Measurements from ENCODE around the gene POMT2. TPM values are rescaled to one million over a fixed set of nuclear protein-coding genes. Genes with fewer than 3 reads are reported as not detected.
A peak's percentile ranks its signal among the peaks of the same experiment; 100 is the strongest.

POMT2 gene
- polyA plus RNA-seq, 1 donor from 2014 or later: 2.3 TPM

- H3K27me3 Mint-ChIP-seq: no peaks in the 10 kb centered on the region
- peaks cover 9 to 15% (median 10%) of the 10 kb centered on the region in 3 donors for H3K4me1 Mint-ChIP-seq
These were observed 4.5 kb downstream of the POMT2 start for GRCh38 chr14:77316195-77316505.

DNA sequence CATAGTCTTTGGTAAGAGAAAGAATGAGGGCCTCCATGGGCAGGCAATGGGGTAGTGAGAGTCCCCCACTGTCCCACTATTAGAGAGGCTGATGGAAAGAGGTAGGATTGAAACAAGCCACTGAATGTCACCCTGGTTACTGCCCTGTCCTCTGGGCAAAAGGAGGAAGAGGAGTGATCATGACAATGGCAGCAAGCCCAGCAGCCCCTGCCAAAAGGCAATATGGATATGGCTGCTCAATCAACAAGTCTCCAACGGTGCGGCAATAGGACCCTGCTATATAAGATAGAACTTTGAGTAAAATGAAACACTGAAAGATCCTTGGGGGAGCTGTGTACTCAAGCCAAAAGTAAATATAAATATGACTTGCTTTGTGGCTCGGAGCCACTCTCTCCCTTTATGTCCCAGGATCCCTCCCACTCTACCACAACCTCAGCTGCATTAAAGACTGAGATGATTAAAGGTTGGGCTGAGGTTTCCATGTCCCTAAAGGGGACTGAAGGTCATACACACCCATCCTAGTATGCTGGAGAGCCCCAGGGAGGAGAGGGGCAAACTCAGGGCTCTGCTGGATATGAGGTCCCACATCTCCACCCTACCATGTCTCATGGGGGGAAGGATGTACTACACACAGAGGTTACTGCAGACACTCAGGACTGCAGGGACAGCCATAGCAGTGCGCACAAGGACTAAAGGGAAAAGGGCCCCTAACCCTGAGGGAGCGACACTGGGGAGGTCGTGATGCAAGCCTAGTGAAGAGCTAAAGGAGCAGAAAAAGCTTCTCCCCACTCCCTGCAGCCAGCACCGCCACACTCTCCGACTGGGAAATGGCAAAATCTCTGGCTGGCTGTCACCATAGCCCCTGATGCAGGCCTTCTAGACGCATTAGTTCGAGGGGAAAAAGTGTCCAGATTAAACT is 5.9 kb downstream of the POMT2 start:
- no peaks in the 10 kb centered on the region for H3K36me3 Mint-ChIP-seq
- no peaks in the 10 kb centered on the region for H3K27me3 Mint-ChIP-seq
- no peak overlapping the region for H3K27ac Mint-ChIP-seq
- H3K9me3 Mint-ChIP-seq: no peaks in the 10 kb centered on the region
- peak overlapping the region in 1 of 4 donors; percentile 53 for H3K4me3 Mint-ChIP-seq
- peaks cover 5 to 9% (median 6%) of the 10 kb centered on the region in 3 donors for H3K4me1 Mint-ChIP-seq

More at GRCh38 chr14:77316195-77316505, 4.5 kb downstream of the POMT2 start:
- no peaks in the 10 kb centered on the region for H3K9me3 Mint-ChIP-seq
- peak overlapping the region in 1 of 4 donors; percentile 63 for H3K4me3 Mint-ChIP-seq
- H3K36me3 Mint-ChIP-seq: no peaks in the 10 kb centered on the region
- peak overlapping the region in 1 of 3 donors; percentile 77 for H3K27ac Mint-ChIP-seq

DNA sequence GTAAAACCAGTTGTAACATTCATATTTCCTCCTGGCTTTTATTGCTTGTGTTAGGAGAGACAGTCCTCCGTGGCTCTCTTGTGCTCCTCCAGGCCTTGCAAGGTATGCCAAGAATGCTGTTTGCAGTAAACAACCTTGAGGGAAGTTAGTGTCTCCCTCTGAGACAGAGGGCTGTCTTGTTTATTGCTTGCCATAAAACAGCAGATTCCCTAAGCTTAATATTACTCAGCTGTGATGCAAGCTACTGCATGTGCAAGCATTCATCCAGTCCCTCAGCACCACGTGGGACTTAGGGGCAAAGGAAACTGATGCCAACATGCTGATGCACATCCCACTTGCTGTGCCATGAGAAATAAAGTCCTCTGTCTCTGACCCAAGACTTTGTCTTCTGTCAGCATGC is 6.6 kb downstream of the POMT2 start:
- Mint-ChIP-seq H3K4me3 (no peak overlapping the region), H3K27ac (no peak overlapping the region), H3K9me3 (no peaks in the 10 kb centered on the region), H3K36me3 (peaks cover 2% of the 10 kb centered on the region), H3K27me3 (no peaks in the 10 kb centered on the region), H3K4me1 (peaks cover 6 to 9% (median 6%) of the 10 kb centered on the region in 3 donors)

DNA sequence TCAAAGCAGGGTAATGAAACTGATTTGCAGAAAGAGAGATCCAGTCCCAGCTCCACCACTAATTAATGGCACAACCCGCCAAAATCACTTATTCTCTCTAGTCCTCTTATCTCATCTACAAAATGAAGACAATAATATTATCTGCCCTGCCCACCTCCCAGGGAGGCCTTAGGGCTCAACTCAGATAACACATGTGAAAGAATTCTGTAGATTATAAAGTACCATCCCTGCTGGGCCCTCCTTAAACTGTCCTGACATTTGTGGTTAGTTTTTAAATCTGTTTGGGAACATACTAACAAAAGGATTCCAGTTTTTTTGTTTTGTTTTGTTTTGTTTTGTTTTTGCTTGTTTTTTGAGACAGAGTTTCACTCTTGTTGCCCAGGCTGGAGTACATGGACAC is 7.3 kb downstream of the POMT2 start:
- H3K27me3 Mint-ChIP-seq: no peaks in the 10 kb centered on the region
- peaks cover 2% of the 10 kb centered on the region for H3K36me3 Mint-ChIP-seq
- H3K9me3 Mint-ChIP-seq: no peaks in the 10 kb centered on the region
- H3K27ac Mint-ChIP-seq: no peak overlapping the region
- no peak overlapping the region for H3K4me3 Mint-ChIP-seq
- peaks cover 8 to 9% (median 9%) of the 10 kb centered on the region in 3 donors for H3K4me1 Mint-ChIP-seq

- H3K27me3 Mint-ChIP-seq: no peaks in the 10 kb centered on the region
- peaks cover 2% of the 10 kb centered on the region for H3K36me3 Mint-ChIP-seq
- no peaks in the 10 kb centered on the region for H3K9me3 Mint-ChIP-seq
- H3K4me3 Mint-ChIP-seq: no peak overlapping the region
- H3K4me1 Mint-ChIP-seq: peaks cover 6 to 13% (median 8%) of the 10 kb centered on the region in 3 donors
- no peak overlapping the region for H3K27ac Mint-ChIP-seq
These were observed 9.5 kb downstream of the POMT2 start for GRCh38 chr14:77311217-77311616.

DNA sequence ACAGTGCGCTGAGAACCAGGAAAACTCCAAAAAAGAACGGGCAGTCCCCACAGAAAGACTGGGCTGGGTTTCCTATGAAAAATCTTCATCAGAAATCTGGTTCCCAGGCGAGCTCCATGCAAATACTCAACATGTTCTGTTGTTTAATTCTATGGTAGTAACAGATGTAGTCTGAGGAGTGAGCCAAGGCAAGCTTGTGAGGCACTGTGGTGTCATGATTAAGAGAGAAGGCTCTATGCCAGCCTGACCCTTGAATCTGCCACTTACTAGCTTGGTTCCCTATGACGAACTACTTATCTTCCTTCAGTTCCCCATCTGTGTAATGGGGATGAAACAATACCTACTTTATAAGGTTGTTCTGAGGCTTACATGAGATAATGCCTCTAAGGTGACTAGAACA is 10.7 kb downstream of the POMT2 start:
- no peak overlapping the region for H3K27ac Mint-ChIP-seq

GRCh38 chr14:77309131-77309530 is 11.6 kb downstream of the POMT2 start:
- peak overlapping the region in 1 of 3 donors; percentile 26 for H3K27ac Mint-ChIP-seq
- H3K27me3 Mint-ChIP-seq: no peaks in the 10 kb centered on the region
- H3K36me3 Mint-ChIP-seq: peaks cover 2% of the 10 kb centered on the region
- peaks cover 2 to 9% (median 6%) of the 10 kb centered on the region in 3 donors for H3K4me1 Mint-ChIP-seq
- H3K4me3 Mint-ChIP-seq: peak overlapping the region in 2 of 4 donors; percentile 56 to 85
- H3K9me3 Mint-ChIP-seq: no peaks in the 10 kb centered on the region

More for the DNA sequence above, 10.7 kb downstream of the POMT2 start:
- H3K27me3 Mint-ChIP-seq: no peaks in the 10 kb centered on the region
- peaks cover 2% of the 10 kb centered on the region for H3K36me3 Mint-ChIP-seq
- H3K4me3 Mint-ChIP-seq: no peak overlapping the region
- H3K4me1 Mint-ChIP-seq: peaks cover 2 to 9% (median 6%) of the 10 kb centered on the region in 3 donors
- no peaks in the 10 kb centered on the region for H3K9me3 Mint-ChIP-seq

DNA sequence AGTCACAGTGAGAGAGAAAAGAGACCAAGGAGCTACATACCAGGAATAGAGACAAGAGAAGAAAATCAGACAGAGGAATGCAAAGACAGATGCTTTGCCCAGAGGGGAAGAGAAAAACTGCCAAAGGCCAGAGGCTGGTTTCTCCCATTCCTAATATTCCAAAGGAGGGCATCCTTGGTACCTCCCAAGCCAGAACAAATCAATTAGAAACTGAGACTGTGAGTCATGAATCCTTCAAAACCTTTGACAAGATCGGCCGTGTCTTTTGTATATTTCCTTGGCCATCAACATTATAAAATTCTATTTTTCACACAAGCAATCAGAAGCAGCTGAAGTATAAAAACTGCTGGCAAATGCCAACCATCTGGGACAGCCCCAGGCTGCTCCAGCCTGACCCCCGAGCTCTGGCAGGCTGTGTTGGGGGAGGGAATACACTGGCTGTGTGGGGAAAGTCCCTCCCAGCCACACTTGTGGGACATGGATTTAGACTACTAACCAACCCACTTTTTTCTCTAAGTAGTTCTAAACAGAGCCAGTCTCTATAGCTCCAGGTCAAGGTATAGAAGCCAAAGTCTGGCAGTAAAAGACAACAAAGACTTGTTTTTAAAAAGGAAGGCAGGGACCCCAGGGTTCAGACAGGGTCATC is 13.7 kb downstream of the POMT2 start:
- Mint-ChIP-seq H3K27ac (no peak overlapping the region), H3K36me3 (peaks cover 2% of the 10 kb centered on the region), H3K4me3 (peak overlapping the region in 1 of 4 donors; percentile 56), H3K4me1 (peaks cover 2 to 6% (median 4%) of the 10 kb centered on the region in 3 donors), H3K27me3 (no peaks in the 10 kb centered on the region), H3K9me3 (no peaks in the 10 kb centered on the region)

DNA sequence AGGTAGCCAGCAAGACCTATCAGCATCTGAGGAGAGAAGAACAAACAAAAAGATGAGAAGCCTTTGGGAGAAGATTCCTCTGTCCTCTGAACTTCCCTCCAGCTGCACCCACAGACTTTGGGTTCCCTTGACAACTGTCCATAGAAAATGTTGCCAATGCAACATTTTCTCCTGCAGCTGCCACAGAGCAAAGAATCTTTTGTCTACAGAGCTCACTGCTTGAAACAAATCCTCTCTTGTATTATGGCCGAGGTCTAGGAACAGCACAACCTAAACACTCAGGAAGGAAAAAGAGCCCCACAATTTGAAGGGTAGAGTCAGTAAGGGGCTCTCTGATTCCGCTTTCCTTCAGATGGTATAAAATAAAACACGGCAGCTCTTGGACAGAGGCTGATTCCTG is 14.3 kb downstream of the POMT2 start:
- H3K4me1 Mint-ChIP-seq: peaks cover 2 to 6% (median 4%) of the 10 kb centered on the region in 3 donors
- no peak overlapping the region for H3K27ac Mint-ChIP-seq
- H3K9me3 Mint-ChIP-seq: no peaks in the 10 kb centered on the region
- H3K36me3 Mint-ChIP-seq: peaks cover 2% of the 10 kb centered on the region
- no peak overlapping the region for H3K4me3 Mint-ChIP-seq
- H3K27me3 Mint-ChIP-seq: no peaks in the 10 kb centered on the region

- no peaks in the 10 kb centered on the region for H3K9me3 Mint-ChIP-seq
These were observed 15.0 kb downstream of the POMT2 start for GRCh38 chr14:77305696-77306095.

GRCh38 chr14:77303417-77304156 is 17.1 kb downstream of the POMT2 start:
- Mint-ChIP-seq H3K9me3 (no peaks in the 10 kb centered on the region), H3K27ac (peak overlapping the region in 1 of 3 donors; percentile 29), H3K4me1 (peaks cover 0 to 4% (median 2%) of the 10 kb centered on the region in 3 donors), H3K36me3 (peaks cover 3% of the 10 kb centered on the region), H3K4me3 (no peak overlapping the region), H3K27me3 (no peaks in the 10 kb centered on the region)

More at GRCh38 chr14:77305696-77306095, 15.0 kb downstream of the POMT2 start:
- Mint-ChIP-seq H3K4me1 (peaks cover 2 to 8% (median 4%) of the 10 kb centered on the region in 3 donors), H3K36me3 (peaks cover 2% of the 10 kb centered on the region), H3K4me3 (no peak overlapping the region), H3K27ac (no peak overlapping the region), H3K27me3 (no peaks in the 10 kb centered on the region)

- peaks cover 0 to 4% (median 2%) of the 10 kb centered on the region in 3 donors for H3K4me1 Mint-ChIP-seq
- no peak overlapping the region for H3K27ac Mint-ChIP-seq
- H3K36me3 Mint-ChIP-seq: peaks cover 5% of the 10 kb centered on the region
- H3K9me3 Mint-ChIP-seq: no peaks in the 10 kb centered on the region
- no peak overlapping the region for H3K4me3 Mint-ChIP-seq
- H3K27me3 Mint-ChIP-seq: no peaks in the 10 kb centered on the region
These were observed 17.8 kb downstream of the POMT2 start for GRCh38 chr14:77302926-77303325.

DNA sequence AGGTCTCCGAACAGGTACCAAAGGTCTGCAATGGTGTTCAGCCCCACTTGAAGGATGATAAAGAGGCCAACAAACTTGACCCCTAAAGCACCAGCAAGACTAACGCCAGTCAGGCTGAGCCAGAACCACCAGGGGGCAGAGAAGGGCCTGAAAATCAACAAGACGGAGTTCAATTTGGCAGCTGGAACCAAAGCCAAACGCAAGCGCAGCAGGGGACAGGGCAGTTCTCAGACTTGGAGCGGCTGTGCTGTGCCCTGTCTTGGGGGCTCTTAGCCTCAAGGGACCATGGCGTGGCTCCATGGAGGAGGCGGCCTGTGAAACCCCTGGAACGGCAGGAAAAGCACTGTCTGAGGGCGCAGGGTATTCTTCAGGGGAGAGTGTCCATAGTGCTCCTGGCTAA is 19.6 kb downstream of the POMT2 start:
- H3K36me3 Mint-ChIP-seq: peaks cover 8% of the 10 kb centered on the region
- H3K27ac Mint-ChIP-seq: peak overlapping the region in 1 of 3 donors; percentile 26
- H3K27me3 Mint-ChIP-seq: no peaks in the 10 kb centered on the region
- H3K9me3 Mint-ChIP-seq: no peaks in the 10 kb centered on the region
- peaks cover 0 to 2% (median 0%) of the 10 kb centered on the region in 3 donors for H3K4me1 Mint-ChIP-seq
- H3K4me3 Mint-ChIP-seq: no peak overlapping the region

GRCh38 chr14:77299771-77300170 is 20.9 kb downstream of the POMT2 start:
- Mint-ChIP-seq H3K9me3 (no peaks in the 10 kb centered on the region), H3K4me3 (no peak overlapping the region), H3K27ac (no peak overlapping the region), H3K4me1 (peaks cover 0 to 2% (median 2%) of the 10 kb centered on the region in 3 donors), H3K27me3 (no peaks in the 10 kb centered on the region), H3K36me3 (peaks cover 13% of the 10 kb centered on the region)

GRCh38 chr14:77296906-77297305 is 23.8 kb downstream of the POMT2 start:
- Mint-ChIP-seq H3K36me3 (peaks cover 13% of the 10 kb centered on the region), H3K27me3 (no peaks in the 10 kb centered on the region), H3K27ac (no peak overlapping the region), H3K4me1 (peaks cover 0 to 2% (median 2%) of the 10 kb centered on the region in 3 donors), H3K4me3 (no peak overlapping the region), H3K9me3 (no peaks in the 10 kb centered on the region)

Measured in IgD-negative memory B cell (primary cell).